GM12891 (cell line): ENCODE data around the gene LMO7.

ENCODE experiments used
- PAX5 ChIP-seq: IDR thresholded peaks from 2 replicates; pipeline ENCODE4 v1.6.1; 2011; ENCODE audit warnings: low read length, moderate library complexity, mild to moderate bottlenecking; ENCODE audit not compliant: insufficient read depth, severe bottlenecking
- POLR2A ChIP-seq: IDR thresholded peaks from 2 replicates; pipeline ENCODE4 v1.6.1; 2011; ENCODE audit warnings: low read depth, low read length, control low read depth
- POLR2AphosphoS5 ChIP-seq: IDR thresholded peaks from 2 replicates; pipeline ENCODE4 v1.6.1; 2011; ENCODE audit warnings: low read depth, low read length, control low read depth
- POU2F2 ChIP-seq: IDR thresholded peaks from 2 replicates; pipeline ENCODE4 v1.6.1; 2011; ENCODE audit warnings: low read depth, mild to moderate bottlenecking, control low read depth, low read length, moderate library complexity
- TAF1 ChIP-seq: IDR thresholded peaks from 2 replicates; pipeline ENCODE4 v1.6.1; 2011; ENCODE audit warnings: low read depth, low read length, control low read depth

DNA sequence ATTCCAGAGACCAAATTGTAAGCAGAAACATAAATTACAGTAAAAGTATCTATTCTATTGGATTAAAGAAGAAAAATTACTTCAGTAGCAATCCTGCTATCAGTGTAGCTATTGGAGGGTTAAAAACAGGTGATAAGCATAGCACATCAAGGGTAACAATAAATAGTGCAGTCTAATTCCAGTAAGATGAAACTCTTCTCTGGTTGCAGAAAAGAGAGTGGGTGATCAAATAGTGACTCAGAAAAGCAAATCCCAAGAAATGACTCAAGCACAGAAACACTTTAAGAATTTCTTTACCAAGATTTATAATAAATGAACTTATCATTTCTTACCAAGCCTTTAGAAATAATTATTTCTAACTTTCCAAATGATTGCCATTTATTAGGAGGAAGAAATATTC, 135.7 kb downstream of the LMO7 start:
- TF ChIP-seq POLR2AphosphoS5 (no peak), POLR2A (no peak), TAF1 (no peak), PAX5 (no peak), POU2F2 (no peak)
